GM08714 (cell line): ENCODE results near the gene PPP3CA.
"Not testable (repeated sequence)": the region's sequence is repeated elsewhere in the genome, so short reads cannot be mapped to it uniquely, and the experiment has no call there.

ENCODE experiments used
- H3K4me3 ChIP-seq: fragments of 200-500 bp; sonication (Bioruptor generic); 2 replicates; pipeline ENCODE4 v1.5.1; 2014; ENCODE audit warnings: mild to moderate bottlenecking, low read length, inconsistent platforms
- ZNF274 ChIP-seq: IDR thresholded peaks from 2 replicates; pipeline ENCODE4 v1.6.1; 2012; ENCODE audit warnings: mild to moderate bottlenecking, low read depth, low read length

PPP3CA gene

GRCh38 chr4:101010987-101011386 is 336.3 kb downstream of the PPP3CA start:
- no peak for TF ChIP-seq ZNF274
- H3K4me3 ChIP-seq, result no peak overlapping the region

GRCh38 chr4:101009471-101009870 is 337.9 kb downstream of the PPP3CA start:
- TF ChIP-seq ZNF274, result no peak
- no peak overlapping the region; the same call in 1 of the 2 replicates for H3K4me3 ChIP-seq

GRCh38 chr4:101008503-101008902 is 338.8 kb downstream of the PPP3CA start:
- TF ChIP-seq ZNF274, result no peak
- no peak overlapping the region for H3K4me3 ChIP-seq

GRCh38 chr4:101005659-101006058 is 341.7 kb downstream of the PPP3CA start:
- H3K4me3 ChIP-seq, result no peak overlapping the region
- TF ChIP-seq ZNF274, result no peak

- TF ChIP-seq ZNF274, result no peak
- no peak overlapping the region for H3K4me3 ChIP-seq
These were observed 346.8 kb downstream of the PPP3CA start for GRCh38 chr4:101000496-101000895.

GRCh38 chr4:100995671-100996070 is 351.7 kb downstream of the PPP3CA start:
- TF ChIP-seq ZNF274, result no peak
- no peak overlapping the region for H3K4me3 ChIP-seq

GRCh38 chr4:100995002-100995401 is 352.3 kb downstream of the PPP3CA start:
- not testable (repeated sequence) for H3K4me3 ChIP-seq

GRCh38 chr4:100991332-100992069 is 355.8 kb downstream of the PPP3CA start:
- H3K4me3 ChIP-seq, result not testable (repeated sequence)

GRCh38 chr4:100989401-100989800 is 357.9 kb downstream of the PPP3CA start:
- no peak for TF ChIP-seq ZNF274
- no peak overlapping the region for H3K4me3 ChIP-seq

GRCh38 chr4:100988876-100989275 is 358.4 kb downstream of the PPP3CA start:
- H3K4me3 ChIP-seq, result no peak overlapping the region
- TF ChIP-seq ZNF274, result no peak

GRCh38 chr4:100986360-100986868 is 360.9 kb downstream of the PPP3CA start:
- TF ChIP-seq ZNF274, result no peak
- H3K4me3 ChIP-seq, result no peak overlapping the region

GRCh38 chr4:100985576-100985975 is 361.8 kb downstream of the PPP3CA start:
- no peak for TF ChIP-seq ZNF274
- H3K4me3 ChIP-seq, result no peak overlapping the region

- TF ChIP-seq ZNF274, result no peak
These were observed 362.4 kb downstream of the PPP3CA start for GRCh38 chr4:100984901-100985300.

GRCh38 chr4:100983426-100983825 is 363.9 kb downstream of the PPP3CA start:
- TF ChIP-seq ZNF274, result no peak
- no peak overlapping the region for H3K4me3 ChIP-seq

More at GRCh38 chr4:100984901-100985300, 362.4 kb downstream of the PPP3CA start:
- H3K4me3 ChIP-seq, result no peak overlapping the region

GRCh38 chr4:100982345-100982744 is 365.0 kb downstream of the PPP3CA start:
- no peak overlapping the region for H3K4me3 ChIP-seq
- no peak for TF ChIP-seq ZNF274
